HG02938 (cell line): ENCODE measurements around the gene LRP11.
"Not testable (repeated sequence)": the region's sequence is repeated elsewhere in the genome, so short reads cannot be mapped to it uniquely, and the experiment has no call there.

Experiments
- ATAC-seq: cut with Tn5 transposase; IDR thresholded peaks from one replicate; pipeline ENCODE4 v1.9.1; 2021; ENCODE audit warnings: mild to moderate bottlenecking, moderate library complexity; ENCODE audit not compliant: unreplicated experiment

LRP11 gene

GRCh38 chr6:149852180-149852579 is 12.0 kb downstream of the LRP11 start:
- ATAC-seq: no peak

- no peak for ATAC-seq
These were observed 12.6 kb downstream of the LRP11 start for GRCh38 chr6:149851461-149852110.

GRCh38 chr6:149848343-149848742 is 15.8 kb downstream of the LRP11 start:
- not testable (repeated sequence) for ATAC-seq

- no peak for ATAC-seq
These were observed 16.3 kb downstream of the LRP11 start for GRCh38 chr6:149847939-149848267.

- no peak for ATAC-seq
These were observed 17.8 kb downstream of the LRP11 start for GRCh38 chr6:149846321-149846720.

GRCh38 chr6:149845549-149845948 is 18.6 kb downstream of the LRP11 start:
- no peak for ATAC-seq

- ATAC-seq: no peak
These were observed 19.7 kb downstream of the LRP11 start for GRCh38 chr6:149844480-149844879.

GRCh38 chr6:149844036-149844435 is 20.1 kb downstream of the LRP11 start:
- not testable (repeated sequence) for ATAC-seq

GRCh38 chr6:149843051-149843633 is 21.0 kb downstream of the LRP11 start:
- no peak for ATAC-seq

- no peak for ATAC-seq
These were observed 21.8 kb downstream of the LRP11 start for GRCh38 chr6:149842331-149842730.

- no peak for ATAC-seq
These were observed 23.6 kb downstream of the LRP11 start for GRCh38 chr6:149840345-149841075.

- ATAC-seq: no peak
These were observed 29.4 kb downstream of the LRP11 start for GRCh38 chr6:149834513-149835481.

GRCh38 chr6:149833651-149834050 is 30.5 kb downstream of the LRP11 start:
- no peak for ATAC-seq

- no peak for ATAC-seq
These were observed 32.8 kb downstream of the LRP11 start for GRCh38 chr6:149831308-149831820.

- no peak for ATAC-seq
These were observed 33.3 kb downstream of the LRP11 start for GRCh38 chr6:149830731-149831307.

- ATAC-seq: no peak
These were observed 38.9 kb downstream of the LRP11 start for GRCh38 chr6:149825292-149825691.

GRCh38 chr6:149823013-149823412 is 41.1 kb downstream of the LRP11 start:
- ATAC-seq: no peak

- no peak for ATAC-seq
These were observed 42.7 kb downstream of the LRP11 start for GRCh38 chr6:149821492-149821891.

- ATAC-seq: no peak
These were observed 43.7 kb downstream of the LRP11 start for GRCh38 chr6:149820506-149820905.

GRCh38 chr6:149815788-149816187 is 48.4 kb downstream of the LRP11 start:
- no peak for ATAC-seq

GRCh38 chr6:149813351-149813750 is 50.8 kb downstream of the LRP11 start:
- no peak for ATAC-seq
